Neural cell (in vitro differentiated cells): ENCODE results near the gene RESF1.

Experiments
- CTCF ChIP-seq: fragments of 450-650 bp; IDR thresholded peaks from 2 replicates; pipeline ENCODE4 v1.5.1; 2014; ENCODE audit warnings: antibody characterized with exemption, mild to moderate bottlenecking, moderate library complexity; ENCODE audit not compliant: poor library complexity, severe bottlenecking
- EP300 ChIP-seq: fragments of 450-650 bp; conservative IDR thresholded peaks from 2 replicates; pipeline ENCODE4 v1.6.1; 2014; ENCODE audit warnings: antibody characterized with exemption, mild to moderate bottlenecking, moderate library complexity; ENCODE audit not compliant: poor library complexity, severe bottlenecking
- EZH2 ChIP-seq: fragments of 200-600, 300-800 bp; shearing (Covaris generic), sonication (generic); IDR thresholded peaks from 2 replicates; pipeline ENCODE4 v1.6.1; 2014; ENCODE audit warnings: antibody characterized with exemption, low read length, borderline replicate concordance, mild to moderate bottlenecking; ENCODE audit not compliant: insufficient read depth, poor library complexity, severe bottlenecking
- POLR2AphosphoS5 ChIP-seq: IDR thresholded peaks from 2 replicates; pipeline ENCODE4 v1.6.1; 2012
- SMC3 ChIP-seq: fragments of 450-650 bp; conservative IDR thresholded peaks from 2 replicates; pipeline ENCODE4 v1.6.1; 2014; ENCODE audit warnings: antibody characterized with exemption, mild to moderate bottlenecking, moderate library complexity; ENCODE audit not compliant: poor library complexity

GRCh38 chr12:31950492-31950891, 8.7 kb upstream of the RESF1 start:
- TF ChIP-seq CTCF (no peak), EZH2 (no peak), EP300 (no peak), POLR2AphosphoS5 (no peak), SMC3 (no peak)
